HTR-8/SVneo (cell line): ENCODE measurements around the gene BLM.

Source experiments
- DNase-seq: peaks from one replicate; pipeline ENCODE4 v3.0.0; 2011; ENCODE audit warnings: low spot score, mixed read lengths; ENCODE audit not compliant: insufficient read length
- FAIRE-seq: peaks from 2 replicates; lab custom pipeline; 2011; peaks lifted over from hg19 to GRCh38; lab: Jason Lieb, UNC

The BLM gene

DNA sequence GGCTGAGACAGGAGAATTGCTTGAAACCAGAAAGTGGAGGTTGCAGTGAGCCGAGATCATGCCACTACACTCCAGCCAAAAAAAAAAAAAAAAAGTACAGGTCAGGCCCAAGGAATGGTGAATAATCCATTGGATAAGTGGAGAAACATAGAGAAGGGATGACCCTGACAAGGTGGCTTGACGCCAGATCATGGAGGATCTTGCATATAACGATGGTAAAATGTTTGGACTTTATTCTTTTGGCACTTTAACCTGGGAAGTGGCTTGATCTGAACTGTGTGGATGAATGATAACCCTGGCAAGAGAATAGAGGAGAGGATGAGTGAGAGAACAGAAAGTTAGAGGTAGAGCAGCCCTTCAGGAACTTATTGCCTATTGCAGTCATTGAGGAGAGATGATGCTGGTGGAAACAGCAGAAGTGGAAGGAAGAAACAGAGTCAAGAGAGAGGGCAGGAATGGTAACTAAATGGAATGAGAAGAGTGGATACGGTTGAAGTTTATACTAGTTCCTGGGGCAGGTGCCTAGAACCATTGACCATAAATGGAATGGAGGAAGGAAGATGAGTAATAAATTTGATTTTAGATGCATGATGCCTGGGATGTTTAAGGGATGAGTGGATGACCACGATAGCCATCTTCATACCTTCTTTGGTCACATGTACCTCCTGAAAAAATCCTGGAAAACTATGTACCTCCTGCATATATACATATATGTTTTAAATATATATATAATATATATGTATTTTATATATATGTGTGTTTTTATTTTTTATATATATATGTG is 57.8 kb downstream of the BLM start:
- DNase-seq, result peak; percentile 67
- no peak for FAIRE-seq

GRCh38 chr15:90780916-90781315 is 63.8 kb downstream of the BLM start:
- FAIRE-seq, result no peak

GRCh38 chr15:90782442-90782841 is 65.3 kb downstream of the BLM start:
- no peak for DNase-seq
- no peak for FAIRE-seq

More at GRCh38 chr15:90780916-90781315, 63.8 kb downstream of the BLM start:
- DNase-seq, result no peak

DNA sequence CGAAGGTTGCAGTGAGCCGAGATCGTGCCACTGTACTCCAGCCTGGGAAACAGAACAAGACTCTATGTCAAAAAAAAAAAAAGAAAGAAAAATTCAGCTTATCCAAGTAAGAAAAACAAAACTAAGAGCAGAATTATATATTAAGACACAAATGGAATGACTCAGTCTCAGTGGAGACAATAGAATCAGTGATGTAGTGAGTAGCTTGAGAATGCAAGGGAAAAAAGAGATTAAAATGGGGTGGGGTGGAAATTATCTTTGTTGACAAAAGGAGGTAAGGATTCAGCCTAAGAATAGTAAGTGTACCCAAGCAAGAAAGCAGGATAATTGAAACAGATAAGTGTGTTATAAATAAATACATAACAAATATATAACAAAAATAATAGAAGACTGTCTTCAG is 70.7 kb downstream of the BLM start:
- FAIRE-seq, result no peak
- no peak for DNase-seq

- no peak for DNase-seq
- FAIRE-seq, result no peak
These were observed 72.3 kb downstream of the BLM start for GRCh38 chr15:90789462-90789861.

DNA sequence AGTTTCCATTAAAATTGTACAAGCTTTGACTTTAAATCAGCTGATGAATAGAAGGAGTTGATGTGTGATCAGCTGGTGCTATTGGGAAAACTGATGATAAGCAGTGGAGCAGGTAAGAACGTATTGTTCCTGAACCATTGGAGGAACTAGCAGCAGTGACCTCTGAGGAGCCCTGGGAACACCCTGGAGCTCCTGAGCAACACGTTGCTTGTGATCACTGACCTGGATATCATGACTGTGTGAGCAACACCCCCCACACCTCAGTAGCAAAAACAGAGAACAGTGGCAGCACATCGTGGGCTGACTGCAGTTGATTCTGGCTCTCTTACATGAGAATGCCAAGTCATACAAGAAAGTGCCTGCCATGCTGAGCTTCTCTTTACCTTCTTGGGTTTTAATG is 72.9 kb downstream of the BLM start:
- FAIRE-seq (no peak), DNase-seq (no peak)

DNA sequence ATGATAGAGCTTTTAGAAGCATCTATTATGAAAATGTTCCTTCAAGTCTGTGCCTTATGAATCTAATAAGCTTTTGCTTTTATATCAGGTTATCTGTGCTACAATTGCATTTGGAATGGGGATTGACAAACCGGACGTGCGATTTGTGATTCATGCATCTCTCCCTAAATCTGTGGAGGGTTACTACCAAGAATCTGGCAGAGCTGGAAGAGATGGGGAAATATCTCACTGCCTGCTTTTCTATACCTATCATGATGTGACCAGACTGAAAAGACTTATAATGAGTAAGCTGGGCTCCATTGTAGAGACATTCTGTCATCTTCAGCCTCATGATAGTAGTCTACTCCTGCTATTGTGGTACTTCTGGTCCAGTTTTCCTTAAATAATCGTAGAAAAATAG is 73.4 kb downstream of the BLM start:
- DNase-seq (no peak), FAIRE-seq (no peak)

- FAIRE-seq (no peak), DNase-seq (no peak)
These were observed 77.4 kb downstream of the BLM start for GRCh38 chr15:90794538-90794937.

GRCh38 chr15:90799639-90800170 is 82.6 kb downstream of the BLM start:
- FAIRE-seq (no peak), DNase-seq (no peak)

DNA sequence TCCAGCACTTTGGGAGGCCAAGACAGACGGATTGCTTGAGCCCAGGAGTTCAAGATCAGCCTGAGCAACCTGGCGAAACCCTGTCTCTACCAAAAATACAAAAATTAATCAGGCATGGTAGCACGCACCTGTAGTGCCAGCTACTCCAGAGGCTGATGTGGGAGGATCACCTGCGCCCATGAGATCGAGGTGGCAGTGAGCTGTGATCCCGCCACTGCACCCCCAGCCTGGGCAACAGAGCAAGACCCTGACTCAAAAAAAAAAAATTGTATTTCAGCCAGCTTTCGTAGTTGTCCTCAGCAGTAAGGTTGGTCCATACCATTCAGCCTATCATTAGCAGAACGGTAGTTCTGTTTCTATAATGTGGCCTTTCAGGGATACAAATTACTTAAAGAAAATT is 84.7 kb downstream of the BLM start:
- DNase-seq (no peak), FAIRE-seq (no peak)

DNA sequence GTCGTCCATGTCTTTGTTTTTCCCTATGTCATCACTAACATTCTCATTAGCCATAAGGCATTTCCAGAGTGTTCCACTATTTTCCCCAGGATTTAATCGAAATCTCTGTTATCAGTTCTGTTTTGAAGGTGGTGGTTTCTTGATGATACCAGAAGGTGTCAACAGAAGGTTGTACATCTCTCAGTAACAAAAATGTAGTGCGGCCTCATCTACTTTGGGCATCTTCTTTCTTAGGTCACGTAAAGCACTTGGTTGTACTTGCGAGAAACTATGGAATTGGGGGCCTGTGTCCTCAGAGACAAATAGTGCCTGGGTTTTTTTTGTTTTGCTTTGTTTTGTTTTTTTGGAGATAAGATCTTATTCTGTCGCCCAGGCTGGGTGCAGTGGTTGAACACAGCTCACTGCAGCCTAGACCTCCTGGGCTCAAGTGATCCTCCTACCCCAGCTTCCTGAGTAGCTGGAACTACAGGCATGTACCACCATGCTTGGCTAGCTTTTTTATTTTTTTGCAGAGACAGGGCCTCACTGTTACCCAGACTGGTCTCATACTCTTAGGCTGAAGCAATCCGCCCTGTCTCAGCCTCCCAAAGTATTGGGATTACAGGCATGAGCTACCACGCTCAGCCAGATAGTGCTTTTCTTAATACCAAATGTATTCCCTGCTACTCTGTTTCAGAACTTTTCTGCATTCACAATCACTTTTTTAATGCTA is 90.1 kb downstream of the BLM start:
- FAIRE-seq, result no peak
- DNase-seq, result no peak

- no peak for DNase-seq
- FAIRE-seq, result no peak
These were observed 90.6 kb downstream of the BLM start for GRCh38 chr15:90807786-90808086.

DNA sequence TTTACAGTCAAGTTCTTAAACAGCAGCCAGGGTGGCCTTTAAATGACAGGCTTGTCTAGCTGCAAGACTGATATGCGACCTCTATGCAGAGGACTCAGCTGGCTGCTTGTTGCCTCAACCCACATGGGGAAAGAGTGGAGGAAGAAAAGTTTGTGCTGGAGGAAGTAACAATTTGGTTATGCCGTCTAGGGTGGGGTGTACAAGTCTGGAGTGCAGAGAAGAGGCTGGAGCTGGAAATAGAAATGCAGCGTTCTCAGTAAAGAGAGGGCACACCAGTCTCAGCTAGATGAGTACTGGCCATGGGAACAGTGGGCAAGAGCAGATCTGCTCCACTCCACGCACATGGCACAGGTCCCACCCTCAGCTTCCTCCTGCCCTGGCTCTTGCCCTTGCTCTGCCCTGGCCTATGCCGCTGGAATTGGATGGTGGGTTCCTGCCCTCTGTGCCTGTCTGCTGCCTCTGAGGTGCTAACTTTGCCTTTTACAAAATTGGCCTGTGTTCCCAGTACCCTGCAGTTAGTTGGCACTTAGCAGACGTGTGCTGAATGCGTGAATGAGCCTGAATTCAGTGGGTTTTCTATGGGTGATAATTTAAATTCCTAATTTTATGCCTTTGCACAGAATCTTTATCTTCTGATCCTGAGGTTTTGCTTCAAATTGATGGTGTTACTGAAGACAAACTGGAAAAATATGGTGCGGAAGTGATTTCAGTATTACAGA is 91.5 kb downstream of the BLM start:
- DNase-seq, result no peak
- no peak for FAIRE-seq

- DNase-seq (no peak), FAIRE-seq (no peak)
These were observed 92.4 kb downstream of the BLM start for GRCh38 chr15:90809536-90809935.

DNA sequence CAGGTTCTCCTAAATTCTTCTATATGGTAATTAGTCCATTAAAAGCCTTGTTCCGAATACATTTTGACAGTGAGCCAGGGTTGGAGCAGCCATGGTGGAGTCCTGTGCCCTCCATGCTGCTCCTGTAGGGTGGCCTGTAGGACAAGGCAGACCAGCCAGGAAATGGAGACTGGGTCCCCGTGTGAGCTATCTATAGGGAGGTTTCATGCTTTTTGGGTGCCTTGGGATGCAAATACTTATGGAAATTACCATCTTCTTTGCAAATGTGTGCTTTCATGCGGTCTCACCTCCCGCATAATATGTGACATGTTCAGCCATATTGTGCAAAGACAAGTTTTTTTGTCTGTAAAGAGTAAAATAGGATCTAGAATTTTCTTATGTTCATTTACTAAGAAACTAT is 93.2 kb downstream of the BLM start:
- DNase-seq, result no peak
- FAIRE-seq, result no peak

GRCh38 chr15:90812171-90812957 is 95.2 kb downstream of the BLM start:
- no peak for FAIRE-seq
- DNase-seq, result no peak

- DNase-seq, result no peak
- FAIRE-seq, result no peak
These were observed 95.8 kb downstream of the BLM start for GRCh38 chr15:90812958-90813265.

DNA sequence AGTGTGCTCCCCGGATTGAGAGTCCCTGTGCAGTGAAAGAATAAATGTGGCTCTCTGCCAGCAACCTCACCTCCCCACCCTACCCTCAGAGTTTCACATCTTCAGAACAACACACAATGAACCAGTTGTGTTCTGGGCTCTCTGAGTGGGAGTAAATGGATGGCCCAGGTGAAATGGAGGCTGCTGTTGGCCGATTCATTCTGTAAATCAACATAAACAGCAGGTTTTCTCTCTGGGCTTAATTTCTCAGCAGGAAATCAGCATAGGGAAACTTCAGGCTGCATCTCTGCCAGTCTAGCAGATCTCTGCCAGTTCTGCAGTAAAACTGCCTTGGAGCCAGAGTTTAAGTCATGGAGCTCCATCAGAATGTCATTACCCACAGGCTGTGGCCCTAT is 96.6 kb downstream of the BLM start:
- no peak for DNase-seq
- FAIRE-seq, result no peak

DNA sequence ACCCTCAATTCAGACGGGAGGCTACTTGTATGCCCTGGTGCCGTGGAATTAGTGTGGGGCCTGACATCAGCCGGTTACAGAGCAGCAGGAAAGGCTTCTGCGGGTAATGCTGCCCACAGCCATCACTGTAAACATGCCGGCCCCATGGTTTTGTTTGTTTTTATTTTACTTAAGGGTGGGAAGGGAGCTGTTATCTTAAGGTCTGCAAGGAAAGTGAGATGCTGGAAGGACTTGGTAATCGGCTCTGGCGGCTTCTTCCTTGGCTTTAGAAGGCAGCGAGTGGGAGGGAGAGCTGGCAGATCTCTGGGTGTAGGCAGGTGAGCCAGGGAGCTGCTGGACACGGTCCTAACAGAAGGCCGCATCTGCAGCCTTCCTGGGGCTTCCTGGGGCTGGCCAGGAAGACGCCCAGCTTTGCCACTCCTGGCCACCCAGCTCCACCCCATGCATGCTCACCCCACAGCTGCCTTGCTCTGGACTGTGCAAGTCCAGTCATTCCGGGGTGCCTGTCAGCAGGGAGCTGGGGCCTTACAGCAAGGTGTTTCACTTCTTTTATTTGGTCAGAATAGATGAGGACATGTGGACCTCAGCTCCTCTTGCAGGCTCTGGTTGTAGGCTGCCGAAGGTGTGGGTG is 97.2 kb downstream of the BLM start:
- no peak for FAIRE-seq

More for the DNA sequence above, 97.2 kb downstream of the BLM start:
- no peak for DNase-seq
